SK-N-MC (cell line): ENCODE results near the gene PBX1.

ENCODE experiments used
- DNase-seq: peaks from one replicate; pipeline ENCODE4 v3.0.0-alpha.2; 2011; ENCODE audit warnings: low read depth, low spot score
- H3K27ac ChIP-seq: fragments of 200-600 bp; sonication (generic); 2 replicates; pipeline ENCODE4 v1.5.1; 2016; ENCODE audit warnings: mixed run types
- H3K36me3 ChIP-seq: fragments of 200-600 bp; sonication (generic); 2 replicates; pipeline ENCODE4 v1.6.1; 2017; ENCODE audit warnings: antibody characterized with exemption, low read length, mixed read lengths; ENCODE audit not compliant: insufficient read depth
- H3K4me3 ChIP-seq: fragments of 200-600 bp; sonication (generic); 2 replicates; pipeline ENCODE4 v1.5.1; 2016
- H3K9ac ChIP-seq: fragments of 200-600 bp; sonication (generic); 2 replicates; pipeline ENCODE4 v1.8.0; 2017; ENCODE audit warnings: mixed run types, mixed read lengths; ENCODE audit not compliant: insufficient read length
- H3K9me3 ChIP-seq: fragments of 200-600 bp; sonication (generic); 2 replicates; pipeline ENCODE4 v1.6.1; 2017; ENCODE audit warnings: low read depth, mild to moderate bottlenecking, antibody characterized with exemption, low read length, moderate library complexity, mixed read lengths
- EZH2 ChIP-seq: fragments of 200-600 bp; sonication (generic); IDR thresholded peaks from one replicate; pipeline ENCODE4 v1.6.1; 2017; ENCODE audit warnings: antibody characterized with exemption
- FOXP2 ChIP-seq: optimal IDR thresholded peaks from 2 replicates; pipeline ENCODE3; 2011; ENCODE audit warnings: mild to moderate bottlenecking, moderate library complexity; ENCODE audit not compliant: insufficient read depth; ENCODE audit errors: extremely low read length, control extremely low read depth
- POLR2AphosphoS5 ChIP-seq: IDR thresholded peaks from 2 replicates; pipeline ENCODE4 v1.6.1; 2012; ENCODE audit warnings: mild to moderate bottlenecking, low read depth, low read length, borderline replicate concordance

The PBX1 gene

GRCh38 chr1:164731161-164731876 lies 172.3 kb downstream of the PBX1 start:
- no peak for TF ChIP-seq POLR2AphosphoS5
- TF ChIP-seq EZH2, result no peak
- TF ChIP-seq FOXP2, result no peak
- no peak for DNase-seq
- no peak overlapping the region for H3K27ac ChIP-seq

GRCh38 chr1:164733070-164733469 lies 174.1 kb downstream of the PBX1 start:
- H3K27ac ChIP-seq, result no peak overlapping the region
- no peaks in the 10 kb centered on the region for H3K36me3 ChIP-seq
- H3K4me3 ChIP-seq, result no peak overlapping the region
- no peaks in the 10 kb centered on the region for H3K9me3 ChIP-seq
- TF ChIP-seq FOXP2 (no peak), POLR2AphosphoS5 (no peak), EZH2 (no peak)
- no peak overlapping the region for H3K9ac ChIP-seq
- no peak for DNase-seq

More at GRCh38 chr1:164731161-164731876, 172.3 kb downstream of the PBX1 start:
- no peak overlapping the region for H3K9ac ChIP-seq
- H3K9me3 ChIP-seq, result no peaks in the 10 kb centered on the region
- no peak overlapping the region for H3K4me3 ChIP-seq
- H3K36me3 ChIP-seq, result no peaks in the 10 kb centered on the region

- TF ChIP-seq FOXP2, result no peak
- TF ChIP-seq EZH2, result no peak
- no peak for TF ChIP-seq POLR2AphosphoS5
- no peak overlapping the region for H3K4me3 ChIP-seq
- DNase-seq, result no peak
- no peaks in the 10 kb centered on the region for H3K36me3 ChIP-seq
- H3K9ac ChIP-seq, result no peak overlapping the region
- H3K9me3 ChIP-seq, result no peaks in the 10 kb centered on the region
- no peak overlapping the region for H3K27ac ChIP-seq
Observed at GRCh38 chr1:164733734-164734133, 174.8 kb downstream of the PBX1 start.

- no peak overlapping the region for H3K27ac ChIP-seq
Observed at GRCh38 chr1:164735315-164736052, 176.5 kb downstream of the PBX1 start.

GRCh38 chr1:164736137-164736536 lies 177.2 kb downstream of the PBX1 start:
- TF ChIP-seq POLR2AphosphoS5 (no peak), EZH2 (no peak), FOXP2 (no peak)
- Histone ChIP-seq H3K36me3 (no peaks in the 10 kb centered on the region), H3K27ac (no peak overlapping the region), H3K4me3 (no peak overlapping the region), H3K9me3 (no peaks in the 10 kb centered on the region), H3K9ac (no peak overlapping the region)
- DNase-seq, result no peak

More at GRCh38 chr1:164735315-164736052, 176.5 kb downstream of the PBX1 start:
- Histone ChIP-seq H3K4me3 (no peak overlapping the region), H3K36me3 (no peaks in the 10 kb centered on the region), H3K9ac (no peak overlapping the region), H3K9me3 (no peaks in the 10 kb centered on the region)
- TF ChIP-seq EZH2, result no peak
- TF ChIP-seq POLR2AphosphoS5, result no peak
- no peak for TF ChIP-seq FOXP2
- DNase-seq, result no peak

GRCh38 chr1:164739189-164739588 lies 180.2 kb downstream of the PBX1 start:
- Histone ChIP-seq H3K36me3 (no peaks in the 10 kb centered on the region), H3K9ac (no peak overlapping the region), H3K27ac (no peak overlapping the region), H3K9me3 (no peaks in the 10 kb centered on the region), H3K4me3 (no peak overlapping the region)
- TF ChIP-seq EZH2 (no peak), FOXP2 (no peak), POLR2AphosphoS5 (no peak)
- DNase-seq, result no peak

- H3K9me3 ChIP-seq, result no peaks in the 10 kb centered on the region
- no peak overlapping the region for H3K9ac ChIP-seq
- DNase-seq, result no peak
- H3K27ac ChIP-seq, result no peak overlapping the region
- no peak overlapping the region for H3K4me3 ChIP-seq
- no peaks in the 10 kb centered on the region for H3K36me3 ChIP-seq
- TF ChIP-seq FOXP2, result no peak
- TF ChIP-seq POLR2AphosphoS5, result no peak
- TF ChIP-seq EZH2, result no peak
Observed at GRCh38 chr1:164740000-164740526, 181.1 kb downstream of the PBX1 start.

GRCh38 chr1:164742745-164743144 lies 183.8 kb downstream of the PBX1 start:
- no peaks in the 10 kb centered on the region for H3K9me3 ChIP-seq
- no peak overlapping the region for H3K4me3 ChIP-seq
- TF ChIP-seq POLR2AphosphoS5, result no peak
- TF ChIP-seq EZH2, result no peak
- no peak for TF ChIP-seq FOXP2
- H3K36me3 ChIP-seq, result no peaks in the 10 kb centered on the region
- no peak for DNase-seq
- H3K27ac ChIP-seq, result no peak overlapping the region
- no peak overlapping the region for H3K9ac ChIP-seq
